Nephron progenitor cell (in vitro differentiated cells): ENCODE results near the gene ATG12.
"Not testable (repeated sequence)": the region's sequence is repeated elsewhere in the genome, so short reads cannot be mapped to it uniquely, and the experiment has no call there.

Source experiments
- DNase-seq: peaks from one replicate; pipeline ENCODE4 v3.0.0; 2021
- H3K27ac Mint-ChIP-seq: 2 replicates; pipeline ENCODE4 v1.8.0; 2021; ENCODE audit warnings: mild to moderate bottlenecking, moderate library complexity, mixed read lengths
- H3K27me3 Mint-ChIP-seq: 2 replicates; pipeline ENCODE4 v1.8.0; 2021; ENCODE audit warnings: mild to moderate bottlenecking, low read depth, mixed read lengths; ENCODE audit not compliant: poor library complexity
- H3K36me3 Mint-ChIP-seq: 2 replicates; pipeline ENCODE4 v1.8.0; 2021; ENCODE audit warnings: low read depth, mixed read lengths
- H3K4me1 Mint-ChIP-seq: 2 replicates; pipeline ENCODE4 v1.8.0; 2021; ENCODE audit warnings: mixed read lengths
- H3K4me3 Mint-ChIP-seq: 2 replicates; pipeline ENCODE4 v1.8.0; 2021; ENCODE audit warnings: mild to moderate bottlenecking, moderate library complexity, mixed read lengths
- H3K9me3 Mint-ChIP-seq: 2 replicates; pipeline ENCODE4 v1.8.0; 2021; ENCODE audit warnings: mild to moderate bottlenecking, moderate library complexity, mixed read lengths
- CTCF ChIP-seq: fragments of 200-600 bp; sonication (generic); IDR thresholded peaks from 2 replicates; pipeline ENCODE4 v1.5.0; 2021; ENCODE audit warnings: antibody characterized with exemption

The ATG12 gene

GRCh38 chr5:115838885-115839518 lies 2.4 kb downstream of the ATG12 start:
- Mint-ChIP-seq H3K36me3 (peaks cover 27% of the 10 kb centered on the region), H3K9me3 (no peaks in the 10 kb centered on the region), H3K27ac (no peak overlapping the region), H3K4me1 (peaks cover 38% of the 10 kb centered on the region), H3K4me3 (peak overlapping the region; percentile 98), H3K27me3 (no peaks in the 10 kb centered on the region)
- TF ChIP-seq CTCF: peak; percentile 58
- DNase-seq: no peak

- Mint-ChIP-seq H3K9me3 (no peaks in the 10 kb centered on the region), H3K4me3 (no peak overlapping the region), H3K27ac (peak overlapping the region; percentile 53), H3K36me3 (peaks cover 34% of the 10 kb centered on the region), H3K27me3 (no peaks in the 10 kb centered on the region), H3K4me1 (peaks cover 23% of the 10 kb centered on the region)
- DNase-seq: no peak
- TF ChIP-seq CTCF: no peak
Observed at GRCh38 chr5:115835481-115835880, 5.9 kb downstream of the ATG12 start.

GRCh38 chr5:115831163-115831768 lies 10.1 kb downstream of the ATG12 start:
- Mint-ChIP-seq H3K27me3 (no peaks in the 10 kb centered on the region), H3K4me1 (no peaks in the 10 kb centered on the region), H3K36me3 (peaks cover 46% of the 10 kb centered on the region), H3K4me3 (no peak overlapping the region), H3K27ac (no peak overlapping the region), H3K9me3 (peaks cover 11% of the 10 kb centered on the region)
- DNase-seq: peak; percentile 26
- TF ChIP-seq CTCF: peak; percentile 78

- H3K27me3 Mint-ChIP-seq: peaks cover 3% of the 10 kb centered on the region
Observed at GRCh38 chr5:115829913-115830312, 11.5 kb downstream of the ATG12 start.

GRCh38 chr5:115825948-115826347 lies 15.4 kb downstream of the ATG12 start:
- no peak for DNase-seq
- Mint-ChIP-seq H3K36me3 (peaks cover 39% of the 10 kb centered on the region), H3K4me1 (no peaks in the 10 kb centered on the region), H3K27ac (no peak overlapping the region), H3K4me3 (no peak overlapping the region), H3K9me3 (peaks cover 41% of the 10 kb centered on the region), H3K27me3 (peaks cover 11% of the 10 kb centered on the region)
- no peak for TF ChIP-seq CTCF

More at GRCh38 chr5:115829913-115830312, 11.5 kb downstream of the ATG12 start:
- TF ChIP-seq CTCF: no peak
- no peak for DNase-seq
- peaks cover 25% of the 10 kb centered on the region for H3K9me3 Mint-ChIP-seq
- no peaks in the 10 kb centered on the region for H3K4me1 Mint-ChIP-seq
- H3K36me3 Mint-ChIP-seq: peaks cover 44% of the 10 kb centered on the region
- no peak overlapping the region for H3K27ac Mint-ChIP-seq
- no peak overlapping the region for H3K4me3 Mint-ChIP-seq

- H3K4me1 Mint-ChIP-seq, H3K4me3 Mint-ChIP-seq, DNase-seq, H3K27ac Mint-ChIP-seq: not testable (repeated sequence)
- H3K9me3 Mint-ChIP-seq: peaks cover 41% of the 10 kb centered on the region
- H3K36me3 Mint-ChIP-seq: peaks cover 38% of the 10 kb centered on the region
- H3K27me3 Mint-ChIP-seq: peaks cover 11% of the 10 kb centered on the region
Observed at GRCh38 chr5:115824983-115825382, 16.4 kb downstream of the ATG12 start.
